Activated CD4-positive, CD25-positive, alpha-beta regulatory T cell treated with anti-CD3 and anti-CD28 coated beads, Interleukin-2, amount 50 U/mL, for 24 hours (primary cell): ENCODE measurements around the gene CSPG4.
"Not testable (repeated sequence)": the region's sequence is repeated elsewhere in the genome, so short reads cannot be mapped to it uniquely, and the experiment has no call there.

Experiments
- ATAC-seq, 2 donors: fragments of 150-1000 bp; cut with Tn5 transposase; one replicate each; pipeline ENCODE4 v1.10.0; 2021; ENCODE audit warnings: mild to moderate bottlenecking in 1 of 2, moderate library complexity in 1 of 2

Gene CSPG4

GRCh38 chr15:75687486-75688277 is 25.0 kb downstream of the CSPG4 start:
- no peak for ATAC-seq

- ATAC-seq, result peak; percentile 52 to 69
Measured at GRCh38 chr15:75686212-75686642, 26.4 kb downstream of the CSPG4 start.

GRCh38 chr15:75685195-75685594 is 27.5 kb downstream of the CSPG4 start:
- no peak for ATAC-seq

- ATAC-seq, result no peak
Measured at GRCh38 chr15:75684648-75685047, 28.0 kb downstream of the CSPG4 start.

GRCh38 chr15:75683646-75684312 is 28.9 kb downstream of the CSPG4 start:
- peak; percentile 80 to 85 for ATAC-seq

GRCh38 chr15:75682181-75683135 is 30.2 kb downstream of the CSPG4 start:
- no peak for ATAC-seq

- ATAC-seq, result no peak
Measured at GRCh38 chr15:75680007-75680789, 32.5 kb downstream of the CSPG4 start.

- not testable (repeated sequence) for ATAC-seq
Measured at GRCh38 chr15:75678324-75678690, 34.3 kb downstream of the CSPG4 start.

GRCh38 chr15:75677465-75678323 is 35.0 kb downstream of the CSPG4 start:
- no peak for ATAC-seq

DNA sequence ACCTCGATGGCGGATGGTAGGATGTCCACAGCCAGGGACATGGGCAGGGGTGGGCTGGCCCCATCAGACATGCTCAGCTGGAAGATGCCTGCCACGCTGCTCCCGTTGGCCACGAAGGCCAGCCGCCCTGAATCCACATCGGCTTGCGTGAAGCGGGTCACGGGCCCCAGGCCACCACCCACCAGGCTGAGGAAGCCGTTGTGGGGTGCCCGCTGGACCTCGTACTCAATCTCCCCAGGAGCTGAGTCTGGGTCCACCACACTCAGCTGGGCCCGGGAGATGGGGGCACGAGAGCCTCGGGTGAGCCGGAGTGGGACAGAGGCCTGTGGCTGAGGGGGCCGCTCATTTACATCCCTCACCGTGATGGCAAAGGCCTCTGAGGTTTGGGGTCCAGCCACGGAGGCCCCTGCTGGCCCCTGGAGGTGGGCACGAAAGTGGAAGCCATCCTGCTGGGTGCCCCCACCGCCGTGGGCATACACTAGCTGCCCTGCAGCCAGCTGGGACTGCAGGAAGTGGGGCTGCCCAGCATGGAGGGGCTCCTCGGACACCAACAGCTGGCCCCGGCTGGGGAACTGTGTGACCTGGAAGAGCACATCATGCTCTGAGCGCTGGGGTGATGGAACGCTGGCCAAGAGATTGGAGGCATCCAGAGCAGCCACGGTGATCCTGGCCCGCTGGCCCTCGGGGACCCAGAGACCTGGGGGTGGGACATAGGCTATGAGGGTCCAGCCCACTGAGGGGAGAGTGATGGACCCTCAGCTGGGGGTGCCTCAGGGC is 35.8 kb downstream of the CSPG4 start:
- no peak for ATAC-seq

GRCh38 chr15:75675579-75676404 is 36.9 kb downstream of the CSPG4 start:
- ATAC-seq, result no peak

GRCh38 chr15:75674366-75674765 is 38.3 kb downstream of the CSPG4 start:
- ATAC-seq, result no peak

- ATAC-seq, result no peak
Measured at GRCh38 chr15:75673426-75674235, 39.0 kb downstream of the CSPG4 start.

GRCh38 chr15:75672646-75673425 is 39.8 kb downstream of the CSPG4 start:
- ATAC-seq, result no peak

GRCh38 chr15:75671730-75672602 is 40.7 kb downstream of the CSPG4 start:
- no peak for ATAC-seq

GRCh38 chr15:75669879-75670212 is 42.8 kb downstream of the CSPG4 start:
- ATAC-seq, result no peak
